Measurements from ENCODE around the gene PTPA.
"Not testable (repeated sequence)": the region's sequence is repeated elsewhere in the genome, so short reads cannot be mapped to it uniquely, and the experiment has no call there.

Gene PTPA

GRCh38 chr9:129178568-129179382 lies 67.6 kb downstream of the PTPA start:
- no peak for DNase-seq

DNA sequence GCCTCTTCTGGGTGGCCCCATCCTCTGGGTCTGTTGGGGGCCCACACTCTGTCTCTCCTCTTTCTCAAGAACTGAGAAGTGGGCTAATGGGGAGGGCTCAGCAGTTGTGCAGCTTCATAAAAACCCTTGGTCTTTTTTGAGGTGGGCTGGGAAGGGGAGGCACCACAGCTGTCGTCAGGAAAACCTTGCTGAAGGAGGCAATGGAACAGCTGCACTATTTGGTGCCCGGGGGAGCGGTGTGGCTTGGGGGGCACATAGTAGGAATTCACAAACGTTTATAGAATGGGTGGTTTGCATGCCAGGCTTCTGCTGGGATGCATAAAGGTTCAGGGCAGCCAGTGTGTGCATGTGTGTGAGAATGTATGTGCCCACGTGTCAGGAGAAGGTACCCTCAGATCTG lies 70.0 kb downstream of the PTPA start:
- no peak for DNase-seq

DNA sequence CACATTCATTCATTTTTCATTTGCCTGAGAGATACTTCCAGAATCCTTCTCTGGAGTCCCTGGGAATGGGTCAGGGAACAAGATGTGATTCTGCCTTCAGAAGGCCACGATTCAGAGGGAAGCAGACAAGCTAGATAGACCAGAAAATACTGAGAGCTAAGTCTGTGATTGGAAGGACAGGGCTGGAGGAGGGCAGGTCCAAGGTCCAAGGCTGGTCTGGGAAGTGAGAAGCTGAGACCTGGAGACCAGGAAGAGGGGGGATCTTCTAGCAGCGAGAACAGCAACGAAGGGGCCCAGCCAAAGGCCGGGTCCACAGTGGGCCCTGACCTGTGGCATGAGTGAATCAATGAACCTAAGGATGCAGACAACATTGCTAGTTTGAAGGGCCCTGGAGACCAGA lies 70.9 kb downstream of the PTPA start:
- no peak for DNase-seq

GRCh38 chr9:129182625-129183494 lies 71.6 kb downstream of the PTPA start:
- DNase-seq = no peak

DNA sequence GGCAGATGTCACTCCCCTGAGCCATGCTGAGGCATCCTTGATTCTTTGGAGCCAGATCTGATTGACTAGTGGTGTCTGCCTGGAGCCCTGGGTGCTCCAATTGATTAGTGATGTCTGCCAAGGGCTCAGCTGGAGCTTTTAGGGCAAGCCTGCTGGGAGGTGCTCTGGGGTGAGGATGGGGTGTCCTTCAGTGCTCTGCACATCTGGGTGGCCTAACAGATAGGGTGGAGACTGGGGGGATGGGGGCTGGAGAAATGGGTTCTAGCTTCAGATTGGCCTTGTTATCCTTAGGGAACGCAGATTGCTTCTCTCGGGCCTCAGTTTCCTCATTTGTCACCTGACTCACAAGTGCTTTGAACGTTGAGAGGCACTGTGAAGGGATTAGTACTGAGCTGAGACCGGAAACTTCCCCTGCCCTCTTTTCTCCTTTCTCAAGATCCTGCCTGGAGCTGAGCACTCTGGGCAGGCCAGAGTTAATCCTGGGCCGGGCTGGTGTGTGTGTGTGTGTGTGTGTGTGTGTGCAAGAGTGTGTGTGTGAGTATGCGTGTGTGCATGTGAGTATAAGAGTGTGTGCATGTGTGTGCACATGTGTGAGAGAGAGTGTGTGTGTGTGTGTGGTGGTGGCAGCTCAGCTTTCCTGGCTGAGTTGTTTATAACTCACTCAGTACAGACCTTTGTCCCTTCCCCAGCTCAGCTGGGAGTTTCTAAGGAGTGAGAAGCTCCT lies 72.4 kb downstream of the PTPA start:
- DNase-seq = no peak

DNA sequence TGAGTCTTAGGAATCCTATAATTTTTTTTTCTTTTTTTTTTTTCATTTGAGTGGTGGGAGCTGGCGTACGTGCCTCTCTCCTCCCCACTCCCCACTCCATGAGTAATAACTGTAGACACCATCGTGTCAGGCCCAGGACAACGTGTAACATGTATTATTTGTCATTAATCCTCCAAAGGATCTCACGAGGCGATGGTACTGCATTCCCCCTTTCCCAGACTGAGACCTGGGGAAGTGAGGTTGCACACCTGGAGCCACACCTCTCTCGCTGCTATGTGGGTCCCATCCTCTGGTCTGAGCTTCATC lies 73.0 kb downstream of the PTPA start:
- no peak for DNase-seq

DNA sequence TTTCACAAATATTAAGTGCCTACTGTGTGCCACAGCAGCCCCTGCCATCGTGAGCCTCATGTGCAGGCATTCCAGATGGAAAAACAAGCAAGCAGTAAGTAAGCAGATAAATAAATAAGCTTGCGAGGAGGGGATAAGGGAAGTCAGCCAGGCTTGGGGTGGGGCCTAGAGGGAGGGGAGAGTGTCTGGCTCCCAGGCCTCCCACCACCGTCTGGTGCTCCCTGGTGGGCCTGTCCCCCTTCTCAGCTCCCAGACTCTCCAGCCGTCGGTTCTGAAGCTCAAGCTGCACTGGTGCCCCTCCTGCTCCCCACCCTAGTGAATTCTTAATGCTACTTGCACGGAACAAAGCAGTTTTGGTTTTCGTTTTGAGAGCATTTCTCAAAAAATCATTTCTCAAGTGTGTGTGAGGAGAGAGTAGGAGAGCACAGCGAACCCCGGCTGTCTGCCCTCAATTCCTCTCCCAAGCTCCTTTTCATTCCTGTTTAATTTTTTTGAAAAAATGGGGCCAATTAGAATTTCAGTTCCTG lies 73.4 kb downstream of the PTPA start:
- no peak for DNase-seq

DNA sequence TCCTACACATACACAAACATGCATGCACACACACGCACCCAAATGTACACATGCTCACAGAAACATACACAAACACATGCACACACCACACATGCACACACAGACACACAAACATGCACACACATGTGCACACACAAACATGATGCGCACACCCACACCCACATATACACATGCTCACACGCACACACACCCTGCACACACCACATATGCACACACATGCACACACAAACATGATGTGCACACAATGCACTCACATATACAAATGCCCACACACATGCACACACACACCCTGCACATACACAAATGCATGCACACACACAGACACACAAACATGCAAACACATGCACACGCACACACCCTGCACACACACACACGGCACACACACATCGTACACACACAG lies 74.2 kb downstream of the PTPA start:
- DNase-seq = no peak

- DNase-seq = no peak
Measured at GRCh38 chr9:129185991-129186390, 74.8 kb downstream of the PTPA start.

DNA sequence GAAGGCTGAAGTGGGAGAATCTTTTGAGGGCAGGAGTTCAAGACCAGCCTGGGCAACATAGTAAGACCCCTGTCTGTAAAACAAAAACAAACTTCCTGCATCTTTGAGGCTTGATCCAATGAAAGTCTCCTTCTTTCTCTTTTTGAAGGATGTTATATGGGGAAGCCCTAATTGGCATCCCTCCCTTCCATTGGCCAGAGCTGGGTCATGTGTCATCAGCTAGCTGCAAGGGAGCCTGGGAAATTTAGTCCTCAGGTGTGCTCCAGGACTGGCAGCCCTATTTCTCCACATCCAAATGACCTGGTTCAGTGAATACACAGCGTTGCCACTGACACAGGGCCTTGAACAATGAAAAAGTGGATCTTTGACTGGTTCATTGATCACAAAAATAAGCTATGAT lies 75.8 kb downstream of the PTPA start:
- no peak for DNase-seq

- not testable (repeated sequence) for DNase-seq
Measured at GRCh38 chr9:129189971-129190370, 78.8 kb downstream of the PTPA start.

DNA sequence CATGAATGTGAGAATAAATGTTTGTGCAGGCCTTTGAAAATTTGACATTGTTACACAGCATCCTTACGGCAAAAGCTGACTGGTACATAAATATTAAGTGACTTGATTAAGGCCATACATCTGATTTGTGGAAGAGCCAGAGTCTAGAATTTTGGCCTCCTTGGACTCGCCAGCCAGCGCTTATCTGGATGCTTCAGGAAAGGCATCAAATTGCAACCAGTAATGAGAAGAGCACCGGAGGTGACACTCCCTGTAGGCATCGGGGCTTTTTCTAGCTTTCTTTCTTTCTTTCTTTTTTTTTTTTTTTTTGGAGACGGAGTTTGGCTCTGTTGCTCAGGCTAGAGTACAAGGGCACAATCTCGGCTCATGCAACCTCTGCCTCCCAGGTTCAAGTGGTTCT lies 80.0 kb downstream of the PTPA start:
- DNase-seq = no peak

GRCh38 chr9:129193655-129194054 lies 82.4 kb downstream of the PTPA start:
- DNase-seq = no peak

DNA sequence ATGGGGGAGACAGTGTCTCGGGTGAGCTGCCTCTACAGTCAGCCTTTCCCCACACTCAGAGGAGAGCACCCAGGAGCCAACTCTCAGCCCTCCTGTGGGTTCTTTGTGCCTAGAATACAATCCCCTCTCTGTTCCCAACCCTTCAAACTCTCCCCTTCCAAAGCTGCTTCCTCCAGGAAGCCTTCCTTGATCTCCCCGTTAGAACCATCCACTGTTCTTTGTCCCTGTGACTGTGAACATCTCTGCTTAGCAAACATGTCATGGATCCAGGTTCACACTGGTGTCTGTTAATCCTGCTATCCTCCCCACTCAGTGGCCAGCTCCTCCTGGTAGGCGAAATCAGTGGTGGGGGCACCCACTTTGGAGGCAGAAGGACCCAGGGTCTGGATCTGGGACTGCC lies 83.0 kb downstream of the PTPA start:
- no peak for DNase-seq

GRCh38 chr9:129195606-129196005 lies 84.4 kb downstream of the PTPA start:
- no peak for DNase-seq

DNA sequence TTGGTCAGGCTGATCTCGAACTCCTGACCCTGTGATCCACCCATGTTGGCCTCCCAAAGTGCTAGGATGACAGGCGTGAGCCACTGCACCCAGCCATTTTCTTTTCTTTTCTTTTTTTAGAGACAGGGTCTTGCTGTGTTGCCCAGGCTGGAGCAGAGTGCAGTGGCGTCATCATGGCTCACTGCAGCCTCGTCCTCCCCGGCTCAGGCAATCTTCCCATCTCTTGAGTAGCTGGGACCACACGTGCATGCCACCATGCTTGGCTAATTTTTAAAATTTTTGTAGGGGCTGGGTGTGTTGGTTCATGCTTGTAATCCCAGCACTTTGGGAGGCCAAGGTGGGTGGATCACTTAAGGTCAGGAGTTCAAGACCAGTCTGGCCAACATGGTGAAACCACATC lies 85.8 kb downstream of the PTPA start:
- not testable (repeated sequence) for DNase-seq

GRCh38 chr9:129197978-129198318 lies 86.7 kb downstream of the PTPA start:
- no peak for DNase-seq
